Adrenal gland (tissue), 19 donors: ENCODE results near the gene NAA20. TPM values are rescaled to one million over a fixed set of nuclear protein-coding genes. Genes with fewer than 3 reads are reported as not detected.

Experiments used
- DNase-seq, 7 donors: peaks; one replicate each; pipeline ENCODE4 v3.0.0-alpha.2; 2019 to 2020
- H3K27ac ChIP-seq, 5 donors: fragments of 200-600 bp; sonication (generic) in 4 of 5; 1 replicate in 3 of 5; 2 replicates in 2 of 5; pipeline versions ENCODE4 v1.5.1 to v1.8.0; 2016 to 2020; ENCODE audit warnings: mild to moderate bottlenecking in 1 of 5
- H3K27me3 ChIP-seq: fragments of 200-600 bp; 2 replicates; pipeline ENCODE4 v1.8.0; 2021
- H3K36me3 ChIP-seq, 2 donors: fragments of 200-600 bp; replicated peaks in 1 of 2; 1 replicate in 1 of 2; 2 replicates in 1 of 2; pipeline versions ENCODE4 v1.5.1 to v1.8.0; 2018 to 2022
- H3K4me1 ChIP-seq, 2 donors: fragments of 200-600 bp; replicated peaks in 1 of 2; 1 replicate in 1 of 2; 2 replicates in 1 of 2; pipeline versions ENCODE4 v1.5.1 to v1.8.0; 2018 to 2021
- H3K4me3 ChIP-seq, 4 donors: fragments of 200-600 bp; sonication (generic) in 3 of 4; one replicate each; pipeline ENCODE4 v1.5.1; 2016 to 2018
- H3K9me3 ChIP-seq, 3 donors: fragments of 200-600 bp; sonication (generic) in 1 of 3; replicated peaks in 1 of 3; 1 replicate in 2 of 3; 2 replicates in 1 of 3; pipeline versions ENCODE4 v1.5.1 to v1.8.0; 2016 to 2021
- POLR2A ChIP-seq, 2 donors: fragments of 450-650 bp; IDR thresholded peaks; one replicate each; pipeline ENCODE4 v1.6.1; 2017; ENCODE audit warnings: antibody characterized with exemption in 2 of 2, mild to moderate bottlenecking in 2 of 2, moderate library complexity in 1 of 2
- WGBS, 4 donors: extraction: QIAGEN DNeasy Blood & Tissue Kit in 2 of 4; methylation state at CpG; one replicate each; pipeline versions ENCODE4 v1.1.5 to v1.1.7; 2013 to 2017; 5-methylcytosine and 5-hydroxymethylcytosine counted together
- intact Hi-C, 2 donors: fragments of 100-400 bp; cut with DNase I; formaldehyde crosslinking; loops; one replicate each; pipeline versions ENCODE4 v1.14.1 to v1.15.0; 2022 to 2023
- long read RNA-seq, 10 donors: library from polyadenylated mRNA in 3 of 10; unstranded in 2 of 10; stranded (forward) in 1 of 10; transcript quantifications; one replicate each; pipeline ENCODE4 v2.0.0 and lab custom pipeline, GENCODE V29; 2021 to 2026
- polyA plus RNA-seq, 3 donors: library from polyadenylated mRNA; stranded (reverse); fragments of 200-250 nt in 2 of 3; fragments of 350-450 nt in 1 of 3; fragmentation: Illumina TruSeq in 1 of 3; extraction: RNeasy Lipid Tissue Mini Kit (QIAGEN cat#74804) in 1 of 3; gene quantifications; one replicate each; pipeline ENCODE4 v1.2.3, GENCODE V29; 2013 to 2014
- total RNA-seq, 9 donors: library from RNA; depleted of rRNA in 4 of 9; stranded (reverse); fragments of >200 nt in 4 of 9; fragments of 120-200 nt in 1 of 9; fragmentation: NEBNext Ultra II Directional in 1 of 9; extraction: Animal tissue kit (Norgen Biotek cat#: 25700) in 1 of 9; gene quantifications; one replicate each; pipeline versions ENCODE4 v1.1.0 to v1.2.4, GENCODE V29; 2013 to 2023
- TF ChIP-seq, protein P1 (sequence below), 6 experiments: fragments of 450-650 bp in 4 of 6; fragments of 200-600 bp in 2 of 6; sonication (generic) in 1 of 6; IDR thresholded peaks; 1 replicate in 5 of 6; 2 replicates in 1 of 6; pipeline versions ENCODE4 v1.5.1 to v1.8.0; 2016 to 2021; ENCODE audit warnings: antibody characterized with exemption in 6 of 6, mild to moderate bottlenecking in 2 of 6, moderate library complexity in 1 of 6
- donor health status: healthy with polysubstance abuse.
- donor health status: Bipolar disorder and iron deficiency.
- donor health status: DM: yes; HTN: yes; CAD: no.
- donor health status: DM: no; HTN: no; CAD: no.
- donor health status: DM: no; HTN: no; CAD: no.
- donor health status: DM: yes; HTN: yes; CAD: no.

NAA20 gene, protein sequence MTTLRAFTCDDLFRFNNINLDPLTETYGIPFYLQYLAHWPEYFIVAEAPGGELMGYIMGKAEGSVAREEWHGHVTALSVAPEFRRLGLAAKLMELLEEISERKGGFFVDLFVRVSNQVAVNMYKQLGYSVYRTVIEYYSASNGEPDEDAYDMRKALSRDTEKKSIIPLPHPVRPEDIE
- total RNA-seq = 10 to 100 TPM; 19.4 to 75.7 (median 56.3) TPM
- polyA plus RNA-seq = 100 to 1,000 TPM in 2 of 3 donors, 10 to 100 TPM in 1; 95.3 to 124 (median 115) TPM
- long read RNA-seq, donor 1, transcript NAA20-202 (6 exons, 1,260 nt) = major isoform, 42 of 50 reads
- long read RNA-seq, donor 1, partial matches to known transcripts = 0 of 50 reads
- long read RNA-seq, donor 1, other reads (novel, unspliced or antisense) = 7 of 50 reads
- long read RNA-seq, donor 2, transcript NAA20-202 (6 exons, 1,260 nt) = major isoform, 21 of 22 reads
- long read RNA-seq, donor 2, partial matches to known transcripts = 0 of 22 reads
- long read RNA-seq, donor 2, other reads (novel, unspliced or antisense) = 0 of 22 reads
- long read RNA-seq, donor 3, transcript NAA20-202 (6 exons, 1,260 nt) = major isoform, 32 of 32 reads
- long read RNA-seq, donor 3, partial matches to known transcripts = 0 of 32 reads
- long read RNA-seq, donor 3, other reads (novel, unspliced or antisense) = 0 of 32 reads
- long read RNA-seq, donor 4, transcript NAA20-202 (6 exons, 1,260 nt) = major isoform, 79 of 89 reads
- long read RNA-seq, donor 4, partial matches to known transcripts = 1 of 89 reads
- long read RNA-seq, donor 4, other reads (novel, unspliced or antisense) = 8 of 89 reads
- long read RNA-seq, donor 5, transcript NAA20-202 (6 exons, 1,260 nt) = major isoform, 92 of 100 reads
- long read RNA-seq, donor 5, partial matches to known transcripts = 3 of 100 reads
- long read RNA-seq, donor 5, other reads (novel, unspliced or antisense) = 3 of 100 reads
- long read RNA-seq, donor 6, transcript NAA20-202 (6 exons, 1,260 nt) = major isoform, 31 of 35 reads
- long read RNA-seq, donor 6, partial matches to known transcripts = 0 of 35 reads
- long read RNA-seq, donor 6, other reads (novel, unspliced or antisense) = 4 of 35 reads
- long read RNA-seq, donor 7, transcript NAA20-202 (6 exons, 1,260 nt) = major isoform, 17 of 18 reads
- long read RNA-seq, donor 7, partial matches to known transcripts = 0 of 18 reads
- long read RNA-seq, donor 7, other reads (novel, unspliced or antisense) = 0 of 18 reads
- long read RNA-seq, donor 8, transcript NAA20-202 (6 exons, 1,260 nt) = major isoform, 48 of 58 reads
- long read RNA-seq, donor 8, partial matches to known transcripts = 0 of 58 reads
- long read RNA-seq, donor 8, other reads (novel, unspliced or antisense) = 9 of 58 reads
- long read RNA-seq, donor 9, transcript NAA20-202 (6 exons, 1,260 nt) = major isoform, 24 of 30 reads
- long read RNA-seq, donor 9, partial matches to known transcripts = 0 of 30 reads
- long read RNA-seq, donor 9, other reads (novel, unspliced or antisense) = 5 of 30 reads
- long read RNA-seq, donor 10, transcript NAA20-202 (6 exons, 1,260 nt) = major isoform, 16 of 17 reads
- long read RNA-seq, donor 10, partial matches to known transcripts = 0 of 17 reads
- long read RNA-seq, donor 10, other reads (novel, unspliced or antisense) = 0 of 17 reads

DNA sequence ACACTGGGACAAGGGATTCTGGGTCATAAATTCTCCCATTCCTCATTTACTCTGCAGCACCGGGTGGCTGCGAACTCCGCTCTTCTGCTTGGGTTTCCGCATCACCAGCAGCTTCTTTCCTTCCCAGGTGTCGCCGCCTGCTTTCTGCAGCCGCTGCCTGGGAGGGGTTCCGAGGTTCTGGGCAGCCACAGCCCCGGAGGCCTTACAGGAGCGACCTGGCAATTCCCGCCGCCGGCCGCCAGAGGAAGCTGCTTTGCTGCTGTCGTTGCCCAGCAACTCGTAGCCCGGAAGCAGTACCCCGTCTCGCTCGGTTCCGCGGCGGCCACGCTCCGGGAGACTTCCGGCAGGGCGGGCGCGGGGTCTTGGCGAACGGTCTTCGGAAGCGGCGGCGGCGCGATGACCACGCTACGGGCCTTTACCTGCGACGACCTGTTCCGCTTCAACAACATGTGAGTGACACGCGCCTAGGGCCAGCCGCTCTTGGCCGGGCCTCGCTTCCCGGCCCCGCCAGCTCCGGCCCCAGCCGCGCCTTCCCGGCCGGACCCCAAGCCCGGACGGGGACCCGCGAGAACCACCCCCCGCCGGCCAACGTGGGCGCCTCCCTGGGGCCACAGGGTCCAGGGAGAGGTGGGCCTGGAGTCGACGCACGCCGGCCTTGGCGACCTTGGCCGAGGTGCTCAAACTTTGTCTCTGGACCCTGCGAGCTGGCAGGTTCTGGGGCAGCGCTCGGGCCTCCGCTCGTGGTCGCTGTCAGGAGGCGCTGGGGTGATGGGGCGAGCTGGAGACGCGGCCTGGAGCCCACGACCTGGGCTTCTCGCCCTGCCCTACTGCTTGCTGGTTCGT is at the start of gene NAA20:
Gene NAA20 (plus strand): TSS at position 362 of the 843 bp plus-strand sequence. CDS start 35 bp downstream, at position 397.
- H3K27me3 ChIP-seq = no peaks in the 10 kb centered on the region
- DNase-seq = peak; percentile 92 to 97 (median 95)
- 0 to 1% (median 1%) methylated on average over 13 to 81 of the region's 81 CpGs for WGBS, 4 donors
- H3K4me3 ChIP-seq = peak within 1 kb of the TSS; percentile 78 to 97 (median 90)
- H3K36me3 ChIP-seq = no peaks in the 10 kb centered on the region
- intact Hi-C loops = loop anchor here in 1 of 2 donors (5.0 kb wide), 1 partner anchor 35 kb away; the partner anchor contains the start of genes CFAP61 and CRNKL1
- H3K4me1 ChIP-seq = peaks cover 5 to 34% of the 10 kb centered on the region in 2 donors
- H3K27ac ChIP-seq = peak within 1 kb of the TSS in 4 of 5 donors; percentile 59 to 77 (median 66)
- no peaks in the 10 kb centered on the region for H3K9me3 ChIP-seq
- TF ChIP-seq, protein P1, sequence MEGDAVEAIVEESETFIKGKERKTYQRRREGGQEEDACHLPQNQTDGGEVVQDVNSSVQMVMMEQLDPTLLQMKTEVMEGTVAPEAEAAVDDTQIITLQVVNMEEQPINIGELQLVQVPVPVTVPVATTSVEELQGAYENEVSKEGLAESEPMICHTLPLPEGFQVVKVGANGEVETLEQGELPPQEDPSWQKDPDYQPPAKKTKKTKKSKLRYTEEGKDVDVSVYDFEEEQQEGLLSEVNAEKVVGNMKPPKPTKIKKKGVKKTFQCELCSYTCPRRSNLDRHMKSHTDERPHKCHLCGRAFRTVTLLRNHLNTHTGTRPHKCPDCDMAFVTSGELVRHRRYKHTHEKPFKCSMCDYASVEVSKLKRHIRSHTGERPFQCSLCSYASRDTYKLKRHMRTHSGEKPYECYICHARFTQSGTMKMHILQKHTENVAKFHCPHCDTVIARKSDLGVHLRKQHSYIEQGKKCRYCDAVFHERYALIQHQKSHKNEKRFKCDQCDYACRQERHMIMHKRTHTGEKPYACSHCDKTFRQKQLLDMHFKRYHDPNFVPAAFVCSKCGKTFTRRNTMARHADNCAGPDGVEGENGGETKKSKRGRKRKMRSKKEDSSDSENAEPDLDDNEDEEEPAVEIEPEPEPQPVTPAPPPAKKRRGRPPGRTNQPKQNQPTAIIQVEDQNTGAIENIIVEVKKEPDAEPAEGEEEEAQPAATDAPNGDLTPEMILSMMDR (IDR thresholded peaks at IDR 0.05) = peak; percentile 64 to 95 (median 84)
- peak in 1 of 2 donors; percentile 53 for TF ChIP-seq POLR2A (IDR thresholded peaks at IDR 0.05)

DNA sequence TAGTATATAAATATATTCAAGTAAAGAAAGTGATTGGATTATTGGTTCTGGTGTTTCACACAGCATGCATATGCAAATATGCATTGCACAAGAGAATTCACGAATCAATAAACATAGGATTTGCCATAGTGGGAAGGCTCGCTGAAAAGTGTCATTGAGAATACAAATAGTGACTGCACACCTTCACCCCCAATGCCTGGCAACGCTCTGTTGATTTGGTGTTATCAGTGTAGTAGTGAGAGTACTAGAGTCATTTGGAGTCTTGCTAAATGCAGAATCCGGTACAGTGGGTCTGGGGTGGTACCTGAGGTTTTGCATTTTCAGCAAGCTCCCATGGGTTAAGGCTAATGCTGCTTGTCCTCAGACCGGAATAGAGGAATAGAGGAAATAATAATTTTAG is 49.7 kb upstream of the NAA20 start:
- Histone ChIP-seq H3K36me3 (peaks cover 0 to 20% of the 10 kb centered on the region in 2 donors), H3K9me3 (no peaks in the 10 kb centered on the region), H3K4me1 (peaks cover 0 to 6% of the 10 kb centered on the region in 2 donors), H3K27me3 (no peaks in the 10 kb centered on the region), H3K4me3 (no peak overlapping the region), H3K27ac (no peak overlapping the region)
- intact Hi-C loops = no loop called here
- TF ChIP-seq, protein P1 (IDR thresholded peaks at IDR 0.05) = no peak
- TF ChIP-seq POLR2A (IDR thresholded peaks at IDR 0.05) = no peak
- WGBS, 4 donors = 85 to 98% (median 90%) methylated on average over 5 of the region's 5 CpGs
- DNase-seq = no peak

DNA sequence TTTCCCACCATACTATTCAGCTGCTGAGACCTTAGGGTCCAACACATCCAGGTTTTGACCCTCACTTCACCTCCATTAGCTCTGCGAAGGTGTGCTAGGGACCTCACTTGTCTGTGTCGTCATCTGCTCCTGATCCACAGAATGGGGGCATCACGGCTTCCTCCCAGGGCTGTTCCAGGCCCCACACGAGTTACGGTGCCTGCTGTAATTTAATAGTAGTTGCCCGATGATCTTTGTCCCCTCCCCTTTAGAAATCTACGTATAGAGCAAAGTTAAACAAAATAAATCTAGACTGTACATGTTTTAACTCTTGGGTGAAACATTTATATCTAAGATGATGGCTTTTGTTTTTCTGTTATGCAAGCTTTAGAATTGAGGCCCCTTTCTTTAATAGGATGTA is 49.1 kb upstream of the NAA20 start:
- TF ChIP-seq POLR2A (IDR thresholded peaks at IDR 0.05) = no peak
- TF ChIP-seq, protein P1 (IDR thresholded peaks at IDR 0.05) = no peak

More for the DNA sequence above, 49.1 kb upstream of the NAA20 start:
- intact Hi-C loops = no loop called here
- 79 to 90% (median 88%) methylated on average over 7 of the region's 7 CpGs for whole genome bisulfite sequencing, 4 donors
- DNase-seq = no peak
- H3K27me3 ChIP-seq = no peaks in the 10 kb centered on the region
- H3K4me3 ChIP-seq = no peak overlapping the region
- peaks cover 0 to 14% of the 10 kb centered on the region in 2 donors for H3K36me3 ChIP-seq
- no peaks in the 10 kb centered on the region for H3K9me3 ChIP-seq
- no peak overlapping the region for H3K27ac ChIP-seq
- peaks cover 0 to 6% of the 10 kb centered on the region in 2 donors for H3K4me1 ChIP-seq
